Measurements from ENCODE around the gene ATF2.

Gene ATF2

DNA sequence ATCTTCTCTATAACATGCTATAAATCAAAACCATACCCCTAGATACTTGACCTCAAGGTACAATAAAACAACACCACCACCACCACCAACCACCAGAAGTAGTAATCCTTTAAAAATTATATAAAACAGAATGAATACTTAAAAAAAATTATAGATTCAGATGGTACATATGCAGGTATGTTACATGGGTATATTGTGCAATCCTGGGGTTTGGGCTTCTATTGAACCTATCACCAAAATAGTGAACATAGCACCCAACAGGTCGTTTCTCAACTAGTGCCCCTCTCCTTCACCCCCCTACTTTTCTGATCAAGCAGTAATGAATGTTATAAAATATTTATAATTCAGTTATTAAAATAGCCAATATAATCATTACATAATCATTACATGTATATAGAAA lies 91.7 kb downstream of the ATF2 start:
- TF ChIP-seq, protein P1, sequence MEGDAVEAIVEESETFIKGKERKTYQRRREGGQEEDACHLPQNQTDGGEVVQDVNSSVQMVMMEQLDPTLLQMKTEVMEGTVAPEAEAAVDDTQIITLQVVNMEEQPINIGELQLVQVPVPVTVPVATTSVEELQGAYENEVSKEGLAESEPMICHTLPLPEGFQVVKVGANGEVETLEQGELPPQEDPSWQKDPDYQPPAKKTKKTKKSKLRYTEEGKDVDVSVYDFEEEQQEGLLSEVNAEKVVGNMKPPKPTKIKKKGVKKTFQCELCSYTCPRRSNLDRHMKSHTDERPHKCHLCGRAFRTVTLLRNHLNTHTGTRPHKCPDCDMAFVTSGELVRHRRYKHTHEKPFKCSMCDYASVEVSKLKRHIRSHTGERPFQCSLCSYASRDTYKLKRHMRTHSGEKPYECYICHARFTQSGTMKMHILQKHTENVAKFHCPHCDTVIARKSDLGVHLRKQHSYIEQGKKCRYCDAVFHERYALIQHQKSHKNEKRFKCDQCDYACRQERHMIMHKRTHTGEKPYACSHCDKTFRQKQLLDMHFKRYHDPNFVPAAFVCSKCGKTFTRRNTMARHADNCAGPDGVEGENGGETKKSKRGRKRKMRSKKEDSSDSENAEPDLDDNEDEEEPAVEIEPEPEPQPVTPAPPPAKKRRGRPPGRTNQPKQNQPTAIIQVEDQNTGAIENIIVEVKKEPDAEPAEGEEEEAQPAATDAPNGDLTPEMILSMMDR (IDR thresholded peaks at IDR 0.05; ENCODE audit: control insufficient read depth, extremely low read depth, insufficient read depth) = no peak
- no peak for DNase-seq (ENCODE audit: low read depth)
- H3K4me3 ChIP-seq (ENCODE audit: low read depth, low read length) = no peak overlapping the region

DNA sequence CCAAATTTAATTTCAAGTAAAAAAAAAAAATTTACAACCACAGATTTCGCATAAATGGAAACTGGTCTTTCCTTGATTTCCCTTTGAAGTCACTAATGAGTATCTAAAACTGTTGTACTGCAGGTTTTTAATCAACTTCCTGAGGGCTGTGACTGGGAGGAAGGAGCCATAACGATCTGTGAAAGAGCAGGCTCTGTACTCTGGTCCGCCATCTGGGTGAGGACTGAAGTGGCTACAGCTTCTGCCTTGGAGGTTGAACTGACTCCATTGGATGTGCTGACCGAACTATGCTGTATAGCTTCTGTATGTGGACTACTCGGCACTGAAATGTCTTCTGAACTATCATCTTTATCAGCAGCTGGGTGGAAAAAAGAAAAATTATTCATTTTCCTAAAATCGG lies 93.5 kb downstream of the ATF2 start:
- DNase-seq (ENCODE audit: low read depth) = no peak
- TF ChIP-seq, protein P1 (IDR thresholded peaks at IDR 0.05; ENCODE audit: control insufficient read depth, extremely low read depth, insufficient read depth) = no peak
- H3K4me3 ChIP-seq (ENCODE audit: low read depth, low read length) = no peak overlapping the region

DNA sequence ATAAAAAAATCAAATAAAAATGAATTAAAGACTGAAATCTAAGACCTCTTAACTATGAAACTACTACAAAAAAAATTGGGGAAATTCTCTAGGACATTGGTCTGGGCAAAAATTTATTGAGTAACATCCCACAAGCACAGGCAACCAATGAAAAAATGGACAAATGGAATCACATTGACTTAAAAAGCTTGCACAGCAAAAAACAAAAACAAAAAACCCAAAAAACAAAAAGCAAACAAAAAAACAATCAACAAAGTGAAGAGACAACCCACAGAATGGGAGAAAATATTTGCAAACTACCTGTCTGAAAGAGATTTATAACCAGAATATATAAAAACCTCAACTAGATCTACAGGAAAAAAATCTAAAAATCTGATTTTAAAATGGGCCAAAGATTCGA lies 99.5 kb downstream of the ATF2 start:
- DNase-seq (ENCODE audit: low read depth) = no peak
- TF ChIP-seq, protein P1 (IDR thresholded peaks at IDR 0.05; ENCODE audit: control insufficient read depth, extremely low read depth, insufficient read depth) = no peak
- H3K4me3 ChIP-seq (ENCODE audit: low read depth, low read length) = no peak overlapping the region

DNA sequence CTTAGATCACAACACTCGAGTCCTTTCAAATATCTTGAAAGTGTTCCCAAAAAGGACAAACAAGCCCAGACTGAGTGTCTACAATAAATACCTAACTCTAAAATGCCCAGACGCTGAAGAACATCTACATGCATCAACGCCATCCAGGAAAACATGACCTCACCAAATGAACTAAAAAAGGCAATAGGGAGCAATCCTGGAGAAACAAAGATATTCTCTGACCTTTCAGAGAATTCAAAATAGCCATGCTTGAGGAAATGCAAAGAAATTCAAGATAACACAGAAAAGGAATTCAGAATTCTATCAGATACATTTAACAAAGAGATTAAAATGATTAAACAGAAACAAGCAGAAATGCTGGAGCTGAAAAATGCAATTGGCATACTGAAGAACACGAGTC lies 101.6 kb downstream of the ATF2 start:
- no peak for DNase-seq (ENCODE audit: low read depth)
- TF ChIP-seq, protein P1 (IDR thresholded peaks at IDR 0.05; ENCODE audit: control insufficient read depth, extremely low read depth, insufficient read depth) = no peak
- no peak overlapping the region for H3K4me3 ChIP-seq (ENCODE audit: low read depth, low read length)

DNA sequence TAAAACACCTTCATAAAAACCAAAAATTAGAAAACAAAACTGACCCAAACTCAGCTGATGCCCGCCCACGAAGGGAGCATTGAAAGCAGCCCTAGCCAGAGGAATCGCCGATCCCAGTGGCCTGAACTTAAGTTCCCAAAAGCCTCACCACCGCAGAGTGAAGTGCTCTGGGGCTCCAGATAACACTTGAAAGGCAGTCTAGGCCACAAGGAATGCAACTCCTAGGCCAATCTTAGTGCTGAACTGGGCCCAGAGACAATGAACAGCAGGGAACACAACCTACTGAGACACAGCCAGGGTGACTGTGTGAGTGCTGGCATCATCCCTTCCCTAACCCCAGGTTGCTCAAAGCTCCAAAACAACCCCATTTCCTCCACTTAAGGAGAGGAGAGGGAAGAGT lies 103.2 kb downstream of the ATF2 start:
- DNase-seq (ENCODE audit: low read depth) = no peak
- no peak overlapping the region for H3K4me3 ChIP-seq (ENCODE audit: low read depth, low read length)
- TF ChIP-seq, protein P1 (IDR thresholded peaks at IDR 0.05; ENCODE audit: control insufficient read depth, extremely low read depth, insufficient read depth) = no peak

DNA sequence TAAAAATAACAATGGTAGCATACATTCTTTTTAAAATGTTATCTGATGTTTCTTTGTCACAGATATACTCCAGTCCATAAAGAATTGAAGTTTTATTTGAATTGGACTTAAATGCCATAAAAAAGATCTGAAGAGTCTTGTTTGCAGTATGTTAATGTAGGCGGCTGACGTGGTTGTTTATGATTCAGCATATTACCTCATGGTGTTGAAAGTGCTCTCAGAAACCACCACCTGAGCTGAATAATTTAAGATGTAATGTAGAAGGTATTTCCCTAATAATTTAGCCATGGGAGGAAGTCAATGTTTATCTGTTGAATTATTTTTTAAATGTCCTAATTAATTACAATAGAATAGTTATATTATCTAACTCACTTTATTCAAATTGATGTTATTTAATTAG lies 104.3 kb downstream of the ATF2 start:
- TF ChIP-seq, protein P1 (IDR thresholded peaks at IDR 0.05; ENCODE audit: control insufficient read depth, extremely low read depth, insufficient read depth) = no peak
- H3K4me3 ChIP-seq (ENCODE audit: low read depth, low read length) = no peak overlapping the region
- DNase-seq (ENCODE audit: low read depth) = no peak

DNA sequence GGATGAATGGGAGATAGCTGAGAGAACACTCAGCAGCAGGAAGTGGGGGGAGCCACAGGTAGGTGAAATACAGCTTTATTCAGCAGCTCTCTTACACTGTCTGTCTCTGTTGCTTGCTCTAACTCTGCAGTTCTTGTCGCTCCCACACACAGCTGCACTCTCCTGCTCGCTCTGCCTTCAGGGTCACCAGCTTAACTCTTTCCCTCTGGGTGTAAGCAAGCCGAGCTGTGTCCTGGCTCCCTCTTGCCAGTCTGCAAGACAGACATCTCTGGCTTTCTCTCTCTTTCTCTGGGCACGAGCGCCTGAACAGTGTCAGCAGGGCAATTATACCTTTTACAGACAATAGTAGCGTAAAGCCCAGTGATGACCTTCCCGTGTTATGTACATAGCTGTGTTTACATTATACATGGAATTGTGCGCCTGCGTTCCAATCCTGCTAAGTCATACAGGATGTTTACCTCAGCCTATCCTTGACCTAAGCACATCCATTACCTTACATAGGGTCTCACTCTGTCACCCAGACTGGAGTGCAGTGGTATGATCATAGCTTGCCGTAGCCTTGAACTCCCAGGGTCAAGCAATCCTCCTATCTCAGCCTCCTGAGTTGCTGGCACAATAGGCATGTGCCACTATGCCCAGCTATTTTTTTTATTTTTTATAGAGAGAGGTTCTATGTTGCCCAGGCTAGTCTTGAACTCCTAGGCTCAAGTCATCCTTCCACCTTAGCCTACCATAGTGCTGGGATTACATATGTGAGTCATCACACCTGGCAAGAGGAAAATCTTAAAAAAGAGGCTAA lies 105.0 kb downstream of the ATF2 start:
- DNase-seq (ENCODE audit: low read depth) = no peak
- TF ChIP-seq, protein P1 (IDR thresholded peaks at IDR 0.05; ENCODE audit: control insufficient read depth, extremely low read depth, insufficient read depth) = no peak
- no peak overlapping the region for H3K4me3 ChIP-seq (ENCODE audit: low read depth, low read length)
